Suprapubic skin (tissue), 4 donors: ENCODE data around the gene CCSER1.

Experiments
- POLR2A ChIP-seq, 2 donors: fragments of 450-650 bp; IDR thresholded peaks; one replicate each; pipeline ENCODE4 v1.6.1; 2017; ENCODE audit warnings: antibody characterized with exemption in 2 of 2, mild to moderate bottlenecking in 2 of 2, moderate library complexity in 2 of 2
- POLR2AphosphoS5 ChIP-seq, 3 donors: sonication (generic); formaldehyde crosslinking; IDR thresholded peaks; one replicate each; pipeline ENCODE4 v1.6.1; 2017; ENCODE audit warnings: antibody characterized with exemption in 3 of 3
- TF ChIP-seq, protein P1 (sequence below), 2 donors: fragments of 200-600 bp in 1 of 2; fragments of 450-650 bp in 1 of 2; sonication (generic) in 1 of 2; IDR thresholded peaks; one replicate each; pipeline ENCODE4 v1.5.1; 2016 to 2019; ENCODE audit warnings: antibody characterized with exemption in 2 of 2, mild to moderate bottlenecking in 1 of 2, moderate library complexity in 1 of 2

DNA sequence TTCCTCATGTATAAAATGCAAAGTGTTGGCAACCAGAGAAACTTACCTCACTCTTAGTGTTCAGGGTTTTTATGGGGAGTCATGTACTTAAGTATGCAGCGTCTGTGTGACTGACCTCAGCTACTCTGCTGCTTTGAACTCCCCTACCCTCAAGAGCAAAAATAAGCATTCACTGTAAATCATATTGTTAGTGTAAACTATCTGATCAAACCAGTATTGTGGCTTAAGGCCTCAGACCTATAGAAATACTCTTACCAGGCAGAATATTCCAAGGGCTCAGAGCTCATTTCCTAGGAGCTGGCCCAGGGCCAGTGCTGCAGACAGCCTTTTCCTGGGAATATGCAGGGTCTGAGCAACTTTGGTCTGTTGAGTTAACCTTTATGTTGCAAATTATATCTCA is 453.1 kb downstream of the CCSER1 start:
- TF ChIP-seq, protein P1, sequence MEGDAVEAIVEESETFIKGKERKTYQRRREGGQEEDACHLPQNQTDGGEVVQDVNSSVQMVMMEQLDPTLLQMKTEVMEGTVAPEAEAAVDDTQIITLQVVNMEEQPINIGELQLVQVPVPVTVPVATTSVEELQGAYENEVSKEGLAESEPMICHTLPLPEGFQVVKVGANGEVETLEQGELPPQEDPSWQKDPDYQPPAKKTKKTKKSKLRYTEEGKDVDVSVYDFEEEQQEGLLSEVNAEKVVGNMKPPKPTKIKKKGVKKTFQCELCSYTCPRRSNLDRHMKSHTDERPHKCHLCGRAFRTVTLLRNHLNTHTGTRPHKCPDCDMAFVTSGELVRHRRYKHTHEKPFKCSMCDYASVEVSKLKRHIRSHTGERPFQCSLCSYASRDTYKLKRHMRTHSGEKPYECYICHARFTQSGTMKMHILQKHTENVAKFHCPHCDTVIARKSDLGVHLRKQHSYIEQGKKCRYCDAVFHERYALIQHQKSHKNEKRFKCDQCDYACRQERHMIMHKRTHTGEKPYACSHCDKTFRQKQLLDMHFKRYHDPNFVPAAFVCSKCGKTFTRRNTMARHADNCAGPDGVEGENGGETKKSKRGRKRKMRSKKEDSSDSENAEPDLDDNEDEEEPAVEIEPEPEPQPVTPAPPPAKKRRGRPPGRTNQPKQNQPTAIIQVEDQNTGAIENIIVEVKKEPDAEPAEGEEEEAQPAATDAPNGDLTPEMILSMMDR (IDR thresholded peaks at IDR 0.05) = no peak
- no peak for TF ChIP-seq POLR2AphosphoS5 (IDR thresholded peaks at IDR 0.05)
- no peak for TF ChIP-seq POLR2A (IDR thresholded peaks at IDR 0.05)
